Embryonic facial prominence (tissue), 1 donor: ENCODE results near the gene ANTKMT.
A peak's percentile ranks its signal among the peaks of the same experiment; 100 is the strongest.
"Not testable (repeated sequence)": the region's sequence is repeated elsewhere in the genome, so short reads cannot be mapped to it uniquely, and the experiment has no call there.

Experiments
- DNase-seq: peaks from one replicate; pipeline ENCODE4 v3.0.0-alpha.2; 2016; ENCODE audit errors: extremely low spot score

Gene ANTKMT

GRCh38 chr16:681746-682427, 39.1 kb upstream of the ANTKMT start:
- no peak for DNase-seq

- DNase-seq: no peak
These were observed 38.2 kb upstream of the ANTKMT start for GRCh38 chr16:682493-683395.

GRCh38 chr16:683396-684070, 37.4 kb upstream of the ANTKMT start:
- no peak for DNase-seq

- DNase-seq: peak; percentile 82
These were observed 36.7 kb upstream of the ANTKMT start, which contains the start of gene JMJD8 for GRCh38 chr16:684071-684794. Gene JMJD8, minus strand, starts transcription at chr16:684334. Its CDS starts 15 bp downstream, at chr16:684319.

- no peak for DNase-seq
These were observed 35.8 kb upstream of the ANTKMT start for GRCh38 chr16:684961-685696.

- DNase-seq: no peak
These were observed 35.0 kb upstream of the ANTKMT start for GRCh38 chr16:685967-686366.

GRCh38 chr16:686459-687260, 34.3 kb upstream of the ANTKMT start:
- DNase-seq: no peak

GRCh38 chr16:687499-687898, 33.4 kb upstream of the ANTKMT start:
- no peak for DNase-seq

GRCh38 chr16:689175-689897, 31.6 kb upstream of the ANTKMT start:
- DNase-seq: no peak

- not testable (repeated sequence) for DNase-seq
These were observed 29.7 kb upstream of the ANTKMT start for GRCh38 chr16:691242-691641.

- DNase-seq: no peak
These were observed 28.4 kb upstream of the ANTKMT start for GRCh38 chr16:692356-693108.

- no peak for DNase-seq
These were observed 27.6 kb upstream of the ANTKMT start for GRCh38 chr16:693364-693763.

GRCh38 chr16:693766-694165, 27.2 kb upstream of the ANTKMT start:
- no peak for DNase-seq

- no peak for DNase-seq
These were observed 26.6 kb upstream of the ANTKMT start for GRCh38 chr16:694187-694862.

GRCh38 chr16:694863-695354, 26.0 kb upstream of the ANTKMT start:
- DNase-seq: no peak

- no peak for DNase-seq
These were observed 25.4 kb upstream of the ANTKMT start for GRCh38 chr16:695355-696089.
